Sigmoid colon (tissue), 4 donors: ENCODE results near the gene FBXL7.

Experiments
- CTCF ChIP-seq, 4 experiments: fragments of 450-650 bp in 3 of 4; fragments of 200-600 bp in 1 of 4; IDR thresholded peaks; one replicate each; pipeline ENCODE4 v1.5.1; 2016 to 2019; ENCODE audit warnings: antibody characterized with exemption in 4 of 4, mild to moderate bottlenecking in 3 of 4, moderate library complexity in 2 of 4
- POLR2A ChIP-seq, 2 donors: fragments of 450-650 bp; IDR thresholded peaks; one replicate each; pipeline ENCODE4 v1.6.1; 2016; ENCODE audit warnings: antibody characterized with exemption in 2 of 2, mild to moderate bottlenecking in 2 of 2, moderate library complexity in 2 of 2
- POLR2AphosphoS5 ChIP-seq, 4 donors: sonication (generic); formaldehyde crosslinking; IDR thresholded peaks; one replicate each; pipeline ENCODE4 v1.6.1; 2017; ENCODE audit warnings: antibody characterized with exemption in 4 of 4

- TF ChIP-seq POLR2AphosphoS5 (IDR thresholded peaks at IDR 0.05) (no peak), CTCF (IDR thresholded peaks at IDR 0.05) (no peak), POLR2A (IDR thresholded peaks at IDR 0.05) (no peak)
Observed at GRCh38 chr5:15450949-15451348, 49.0 kb upstream of the FBXL7 start.
